DND-41 (cell line): ENCODE results near the gene KCNG2.

Experiments
- EZH2 ChIP-seq: IDR thresholded peaks from 3 replicates; pipeline ENCODE4 v1.6.1; 2012; ENCODE audit warnings: borderline replicate concordance, low read depth, mild to moderate bottlenecking, moderate library complexity, low read length, inconsistent platforms; ENCODE audit not compliant: severe bottlenecking
- TF ChIP-seq, protein P1 (sequence below): IDR thresholded peaks from 2 replicates; pipeline ENCODE4 v1.5.1; 2012; ENCODE audit warnings: borderline replicate concordance, low read length, moderate library complexity, mild to moderate bottlenecking; ENCODE audit not compliant: poor library complexity, severe bottlenecking; ENCODE audit errors: extremely low read depth

DNA sequence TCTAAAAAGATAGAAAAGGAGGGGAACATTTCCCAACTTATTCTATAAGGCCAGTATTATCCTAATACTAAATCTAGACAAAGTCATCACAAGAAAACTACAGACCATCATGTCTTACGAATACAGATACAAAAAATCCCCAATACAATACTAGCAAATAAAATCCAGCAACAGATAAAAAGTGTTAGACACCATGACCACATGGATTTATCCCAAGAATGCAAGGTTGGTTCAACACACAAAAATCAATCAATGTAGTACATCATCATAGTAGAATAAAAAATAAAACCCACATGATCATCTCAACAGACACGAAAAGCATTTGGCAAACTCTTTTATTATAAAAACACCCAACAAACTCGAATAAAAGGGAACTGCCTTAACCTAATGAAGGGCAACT, 135.2 kb downstream of the KCNG2 start:
- TF ChIP-seq, protein P1, sequence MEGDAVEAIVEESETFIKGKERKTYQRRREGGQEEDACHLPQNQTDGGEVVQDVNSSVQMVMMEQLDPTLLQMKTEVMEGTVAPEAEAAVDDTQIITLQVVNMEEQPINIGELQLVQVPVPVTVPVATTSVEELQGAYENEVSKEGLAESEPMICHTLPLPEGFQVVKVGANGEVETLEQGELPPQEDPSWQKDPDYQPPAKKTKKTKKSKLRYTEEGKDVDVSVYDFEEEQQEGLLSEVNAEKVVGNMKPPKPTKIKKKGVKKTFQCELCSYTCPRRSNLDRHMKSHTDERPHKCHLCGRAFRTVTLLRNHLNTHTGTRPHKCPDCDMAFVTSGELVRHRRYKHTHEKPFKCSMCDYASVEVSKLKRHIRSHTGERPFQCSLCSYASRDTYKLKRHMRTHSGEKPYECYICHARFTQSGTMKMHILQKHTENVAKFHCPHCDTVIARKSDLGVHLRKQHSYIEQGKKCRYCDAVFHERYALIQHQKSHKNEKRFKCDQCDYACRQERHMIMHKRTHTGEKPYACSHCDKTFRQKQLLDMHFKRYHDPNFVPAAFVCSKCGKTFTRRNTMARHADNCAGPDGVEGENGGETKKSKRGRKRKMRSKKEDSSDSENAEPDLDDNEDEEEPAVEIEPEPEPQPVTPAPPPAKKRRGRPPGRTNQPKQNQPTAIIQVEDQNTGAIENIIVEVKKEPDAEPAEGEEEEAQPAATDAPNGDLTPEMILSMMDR = no peak
- TF ChIP-seq EZH2 = no peak
